Lower leg skin (tissue), 4 donors: Measurements from ENCODE around the gene SPSB3. TPM values are rescaled to one million over a fixed set of nuclear protein-coding genes. Genes with fewer than 3 reads are reported as not detected.
A peak's percentile ranks its signal among the peaks of the same experiment; 100 is the strongest.

Experiments
- DNase-seq, 2 donors: peaks; one replicate each; pipeline ENCODE4 v3.0.0-alpha.2; 2019; ENCODE audit warnings: low spot score in 2 of 2
- H3K4me3 ChIP-seq: fragments of 200-600 bp; sonication (generic); 2 replicates; pipeline ENCODE4 v1.5.1; 2017; ENCODE audit warnings: mild to moderate bottlenecking, low read depth; ENCODE audit not compliant: poor library complexity, severe bottlenecking
- POLR2A ChIP-seq, 2 donors: fragments of 450-650 bp; IDR thresholded peaks; one replicate each; pipeline ENCODE4 v1.6.1; 2016 to 2017; ENCODE audit warnings: antibody characterized with exemption in 2 of 2, mild to moderate bottlenecking in 1 of 2, moderate library complexity in 1 of 2
- WGBS, 2 donors: methylation state at CpG; one replicate each; pipeline ENCODE4 v1.1.5; 2018; 5-methylcytosine and 5-hydroxymethylcytosine counted together
- intact Hi-C: fragments of 100-400 bp; cut with DNase I; formaldehyde crosslinking; loops from one replicate; pipeline ENCODE4 v1.15.0; 2023; ENCODE audit warnings: low total_unique reads
- total RNA-seq, 4 donors: library from RNA; depleted of rRNA; stranded (reverse); fragments of >200 nt; gene quantifications; one replicate each; pipeline ENCODE4 v1.1.0, GENCODE V29; 2016
- TF ChIP-seq, protein P1 (sequence below), 3 donors: fragments of 450-650 bp; IDR thresholded peaks; one replicate each; pipeline ENCODE4 v1.5.1; 2016; ENCODE audit warnings: antibody characterized with exemption in 3 of 3, mild to moderate bottlenecking in 3 of 3, moderate library complexity in 2 of 3

Gene SPSB3
- total RNA-seq = 100 to 1,000 TPM; 146 to 238 (median 172) TPM

DNA sequence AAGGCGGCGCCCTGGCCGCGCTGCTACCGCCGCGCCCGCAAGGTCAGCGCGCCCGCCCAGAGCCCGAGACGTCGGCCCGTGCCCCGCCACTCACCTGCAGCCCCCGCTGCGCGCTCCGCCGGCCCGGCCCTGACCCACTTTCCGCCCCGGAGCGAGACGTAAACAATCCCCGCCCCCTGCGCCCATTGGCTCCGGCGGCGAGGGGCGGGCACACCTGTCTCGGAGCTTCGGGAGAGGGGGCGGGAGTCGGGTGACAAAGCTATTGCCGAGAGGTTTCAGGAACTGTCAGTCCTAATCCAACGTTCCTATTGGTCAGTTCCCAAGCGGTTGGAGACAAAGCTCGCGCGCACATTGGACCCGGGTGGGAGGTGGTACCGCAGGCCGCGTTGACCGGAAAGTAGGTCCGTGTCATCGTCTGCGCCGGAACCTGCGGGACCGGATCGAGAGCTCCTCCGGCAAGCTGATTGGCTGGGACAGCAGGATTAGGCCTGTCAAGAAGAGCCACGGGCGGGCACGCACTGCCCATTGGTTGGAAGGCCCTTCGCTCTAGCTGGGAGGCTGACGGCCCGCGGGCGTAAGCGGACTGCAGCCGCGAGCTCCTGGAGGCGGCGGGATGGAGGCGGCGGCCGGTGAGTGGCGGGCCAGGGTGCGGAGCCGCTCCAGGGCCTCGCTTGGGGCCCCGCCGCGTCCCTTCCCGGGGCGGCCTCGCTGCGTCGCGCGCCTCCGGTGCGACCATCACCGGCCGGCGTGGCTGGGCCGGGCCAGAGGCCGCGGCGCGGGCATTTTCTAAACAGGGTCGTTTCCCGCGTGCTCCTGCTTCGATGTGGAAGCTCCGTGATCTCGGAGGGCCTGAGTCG is at the start of gene SPSB3, which contains the start of gene NUBP2:
TSS of gene SPSB3 (minus strand) at position 164 of the 857 bp plus-strand sequence. CDS start 1,088 bp downstream, outside the sequence.
TSS of gene NUBP2 (plus strand) at position 553 of the 857 bp plus-strand sequence. CDS start at position 614, 61 bp downstream.
- peak within 1 kb of the TSS; percentile 86 for H3K4me3 ChIP-seq
- 0 to 1% methylated on average over 40 to 96 of the region's 102 CpGs for WGBS, 2 donors
- intact Hi-C loops = no loop called here
- TF ChIP-seq, protein P1, sequence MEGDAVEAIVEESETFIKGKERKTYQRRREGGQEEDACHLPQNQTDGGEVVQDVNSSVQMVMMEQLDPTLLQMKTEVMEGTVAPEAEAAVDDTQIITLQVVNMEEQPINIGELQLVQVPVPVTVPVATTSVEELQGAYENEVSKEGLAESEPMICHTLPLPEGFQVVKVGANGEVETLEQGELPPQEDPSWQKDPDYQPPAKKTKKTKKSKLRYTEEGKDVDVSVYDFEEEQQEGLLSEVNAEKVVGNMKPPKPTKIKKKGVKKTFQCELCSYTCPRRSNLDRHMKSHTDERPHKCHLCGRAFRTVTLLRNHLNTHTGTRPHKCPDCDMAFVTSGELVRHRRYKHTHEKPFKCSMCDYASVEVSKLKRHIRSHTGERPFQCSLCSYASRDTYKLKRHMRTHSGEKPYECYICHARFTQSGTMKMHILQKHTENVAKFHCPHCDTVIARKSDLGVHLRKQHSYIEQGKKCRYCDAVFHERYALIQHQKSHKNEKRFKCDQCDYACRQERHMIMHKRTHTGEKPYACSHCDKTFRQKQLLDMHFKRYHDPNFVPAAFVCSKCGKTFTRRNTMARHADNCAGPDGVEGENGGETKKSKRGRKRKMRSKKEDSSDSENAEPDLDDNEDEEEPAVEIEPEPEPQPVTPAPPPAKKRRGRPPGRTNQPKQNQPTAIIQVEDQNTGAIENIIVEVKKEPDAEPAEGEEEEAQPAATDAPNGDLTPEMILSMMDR (IDR thresholded peaks at IDR 0.05) = no peak
- peak; percentile 100 for DNase-seq

DNA sequence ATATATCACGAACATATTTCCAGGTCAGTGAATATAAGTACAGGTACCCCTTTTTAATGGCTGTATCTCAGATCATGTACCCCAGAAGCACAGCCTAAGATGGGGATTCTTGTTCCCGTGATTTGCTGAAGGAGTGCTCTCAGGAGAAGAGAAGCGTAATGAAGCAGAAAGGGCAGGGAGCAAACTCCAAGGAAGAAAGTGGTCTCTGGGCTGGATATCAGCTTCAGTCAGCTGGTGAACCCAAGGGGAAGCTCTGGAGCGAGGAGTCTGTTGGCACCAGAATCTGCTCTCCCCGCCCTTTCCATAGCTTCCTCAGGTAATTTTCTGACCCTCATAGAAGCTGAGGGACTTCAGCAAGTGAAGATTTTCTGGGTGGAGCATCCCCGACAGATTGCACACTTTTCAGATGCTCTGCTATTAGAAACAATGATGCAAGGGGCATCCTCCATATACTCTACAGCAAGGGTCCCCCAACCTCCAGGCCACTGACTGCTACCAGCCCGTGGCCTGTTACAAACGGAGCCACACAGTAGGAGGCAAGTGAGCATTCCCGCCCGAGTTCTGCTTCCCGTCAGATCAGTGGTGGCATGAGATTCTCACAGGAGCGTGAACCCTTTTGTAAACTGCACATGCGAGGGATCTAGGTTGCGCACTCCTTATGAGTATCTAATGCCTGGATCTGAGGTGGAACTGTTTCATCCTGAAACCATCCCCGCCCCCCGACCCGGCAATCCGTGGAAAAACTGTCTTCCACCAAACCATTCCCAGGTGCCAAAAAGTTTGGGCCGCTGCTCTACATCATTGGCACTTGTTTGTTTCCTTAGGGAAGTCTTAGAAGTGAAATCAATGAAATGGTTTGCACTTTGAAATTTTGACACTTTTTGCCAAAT is 49.1 kb upstream of the SPSB3 start:
- no peak for TF ChIP-seq POLR2A (IDR thresholded peaks at IDR 0.05)
- TF ChIP-seq, protein P1 (IDR thresholded peaks at IDR 0.05) = no peak
- 78 to 84% methylated on average over 19 of the region's 19 CpGs for WGBS, 2 donors
- no peak for DNase-seq
- intact Hi-C loops = no loop called here
- H3K4me3 ChIP-seq = no peak overlapping the region

DNA sequence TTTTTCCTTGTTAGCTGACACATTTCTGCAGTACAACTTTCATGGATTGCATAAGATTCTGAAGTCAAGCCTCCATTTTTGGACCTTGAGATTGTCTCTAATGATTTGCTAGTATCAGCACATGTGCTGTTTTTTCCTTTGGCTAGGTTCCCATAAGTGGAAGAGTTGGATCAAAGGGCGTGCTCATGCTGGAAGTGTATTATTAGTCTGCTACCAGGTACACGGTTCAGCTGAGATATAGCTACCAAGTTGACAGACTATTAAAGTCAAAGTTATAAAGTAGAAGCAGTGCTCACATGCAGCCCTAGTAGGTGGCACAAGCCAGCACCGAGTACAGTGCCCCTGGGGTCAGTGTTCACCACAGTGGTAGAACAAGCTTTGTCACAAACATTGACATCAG is 47.8 kb upstream of the SPSB3 start:
- 34 to 36% methylated on average over 3 of the region's 3 CpGs for whole genome bisulfite sequencing, 2 donors
- DNase-seq = no peak
- intact Hi-C loops = no loop called here
- TF ChIP-seq, protein P1 (IDR thresholded peaks at IDR 0.05) = no peak
- no peak for TF ChIP-seq POLR2A (IDR thresholded peaks at IDR 0.05)
- no peak overlapping the region for H3K4me3 ChIP-seq

DNA sequence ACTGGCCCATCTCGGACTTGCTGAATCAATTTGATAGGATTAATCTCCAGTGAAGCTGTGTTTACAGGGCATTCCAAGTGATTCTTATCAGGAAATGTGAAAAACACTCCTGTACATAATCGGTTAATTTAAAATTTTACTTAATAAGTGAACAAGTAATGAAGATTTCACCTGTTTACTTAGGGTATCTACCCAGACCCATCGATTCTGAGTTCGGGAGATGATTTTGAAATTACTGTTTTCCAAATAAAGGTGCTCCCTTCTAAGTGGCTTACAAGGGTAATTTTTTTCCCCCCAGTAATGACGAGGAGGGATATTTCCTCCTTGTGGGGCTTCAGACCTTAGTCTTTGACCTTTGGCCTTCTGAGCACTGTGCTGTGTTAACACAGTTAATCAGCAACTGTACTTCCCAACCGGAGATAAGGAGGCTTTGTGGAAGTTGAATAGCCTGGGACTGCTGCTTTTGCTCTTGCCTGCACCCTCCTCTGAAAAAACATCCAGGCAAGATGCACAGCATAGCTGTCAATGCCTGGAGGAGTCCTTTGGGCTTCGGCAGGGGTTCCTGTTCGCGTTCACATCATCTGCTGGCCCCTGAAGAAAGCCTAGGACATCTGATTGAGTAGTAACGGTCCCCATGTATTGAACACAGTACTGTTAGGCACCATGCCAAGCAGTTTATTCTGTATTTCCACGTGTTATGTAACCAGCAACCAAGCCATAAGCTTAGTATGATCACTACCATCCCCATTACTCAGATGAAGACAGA is 46.5 kb upstream of the SPSB3 start:
- no peak for TF ChIP-seq POLR2A (IDR thresholded peaks at IDR 0.05)
- TF ChIP-seq, protein P1 (IDR thresholded peaks at IDR 0.05) = no peak
- no peak for DNase-seq
- intact Hi-C loops = no loop called here
- WGBS, 2 donors = 68 to 70% methylated on average over 11 of the region's 11 CpGs
- no peak overlapping the region for H3K4me3 ChIP-seq
